Measurements from ENCODE around the gene TMA16. TPM values are rescaled to one million over a fixed set of nuclear protein-coding genes. Genes with fewer than 3 reads are reported as not detected.

TMA16 gene
- total and polyA plus RNA-seq, 2 donors (not counting 3 experiments of a cell fraction or from before 2014, with no cell fraction given): 4.2 to 42.7 TPM

DNA sequence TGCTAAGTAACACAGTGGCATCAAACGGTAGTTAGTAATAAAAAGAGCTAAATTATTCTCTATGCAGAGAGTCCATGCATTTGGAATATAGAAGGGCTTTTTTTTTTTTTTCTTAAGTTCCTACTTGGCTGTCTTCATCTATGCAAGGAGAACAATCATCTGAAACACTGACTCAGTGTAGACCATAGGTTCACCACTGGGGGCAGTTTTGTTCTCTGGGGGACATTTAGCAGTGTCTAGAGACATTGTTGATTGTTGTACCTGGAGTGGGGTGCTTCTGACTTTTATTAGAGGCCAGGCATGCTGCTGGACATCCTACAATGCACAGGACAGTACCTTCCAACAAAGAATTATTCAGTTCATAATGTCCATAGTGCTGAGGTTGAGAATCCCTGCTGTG, 41.2 kb downstream of the TMA16 start:
- Histone ChIP-seq H3K36me3 (ENCODE audit: control insufficient read depth in 2 of 2, extremely low read depth in 1 of 2, insufficient read depth in 2 of 2, low read length in 2 of 2) (no peaks in the 10 kb centered on the region), H3K27ac (ENCODE audit: insufficient read depth, low read depth, low read length) (no peak overlapping the region), H3K9me1 (replicated peaks; ENCODE audit: control insufficient read depth, extremely low read depth, insufficient read depth, low read length) (no peaks in the 10 kb centered on the region), H3K27me3 (ENCODE audit: control insufficient read depth in 2 of 2, insufficient read depth in 2 of 2, low read length in 2 of 2) (no peaks in the 10 kb centered on the region), H4K20me1 (replicated peaks; ENCODE audit: control insufficient read depth, extremely low read depth, insufficient read depth, low read length) (no peaks in the 10 kb centered on the region), H3K4me1 (ENCODE audit: control insufficient read depth, extremely low read depth, insufficient read depth, low read length) (no peaks in the 10 kb centered on the region), H3K4me2 (ENCODE audit: insufficient read depth, low read length) (no peak overlapping the region), H3K9ac (replicated peaks; ENCODE audit: extremely low read depth, insufficient read depth, low read length) (no peak overlapping the region), H2AFZ (ENCODE audit: low read depth, low read length) (no peak overlapping the region), H3K4me3 (replicated peaks in 1 of 3; ENCODE audit: insufficient read depth in 1 of 3, low read depth in 1 of 3, low read length in 3 of 3) (no peak overlapping the region), H3K9me3 (replicated peaks; ENCODE audit: control insufficient read depth, insufficient read depth, low read length) (no peaks in the 10 kb centered on the region), H3K79me2 (ENCODE audit: control insufficient read depth, insufficient read depth, low read length) (no peaks in the 10 kb centered on the region)
- DNase-seq (ENCODE audit: low read depth, low spot score) (no peak), FAIRE-seq (no peak)
- BruUV-seq (replicated peaks): no TSS peak
- ChIA-PET CTCF (interaction anchor here (1.0 to 1.3 kb wide), 4 partner anchors 9 to 15 kb away, joined by 3 to 7 read pairs (median 4); no protein-coding TSS in a partner anchor), POLR2A (no interaction called here)
- TF ChIP-seq FOS (IDR thresholded peaks at IDR 0.05; ENCODE audit: borderline replicate concordance, insufficient read depth, low read length) (no peak), GATA2 (IDR thresholded peaks at IDR 0.05; ENCODE audit: insufficient read depth, insufficient read length, low read depth, low read length) (no peak), POLR2AphosphoS5 (IDR thresholded peaks at IDR 0.05; ENCODE audit: insufficient read depth, low read depth, low read length) (no peak), POLR2A (IDR thresholded peaks at IDR 0.05; ENCODE audit: low read depth, low read length) (no peak), JUN (IDR thresholded peaks at IDR 0.05; ENCODE audit: borderline replicate concordance, insufficient read depth, insufficient read length, low read depth) (no peak), MYC (IDR thresholded peaks at IDR 0.05; ENCODE audit: low read depth, low read length) (no peak), EZH2 (IDR thresholded peaks at IDR 0.05; ENCODE audit: borderline replicate concordance, low read depth, low read length, severe bottlenecking) (no peak)
- TF ChIP-seq, protein P1, sequence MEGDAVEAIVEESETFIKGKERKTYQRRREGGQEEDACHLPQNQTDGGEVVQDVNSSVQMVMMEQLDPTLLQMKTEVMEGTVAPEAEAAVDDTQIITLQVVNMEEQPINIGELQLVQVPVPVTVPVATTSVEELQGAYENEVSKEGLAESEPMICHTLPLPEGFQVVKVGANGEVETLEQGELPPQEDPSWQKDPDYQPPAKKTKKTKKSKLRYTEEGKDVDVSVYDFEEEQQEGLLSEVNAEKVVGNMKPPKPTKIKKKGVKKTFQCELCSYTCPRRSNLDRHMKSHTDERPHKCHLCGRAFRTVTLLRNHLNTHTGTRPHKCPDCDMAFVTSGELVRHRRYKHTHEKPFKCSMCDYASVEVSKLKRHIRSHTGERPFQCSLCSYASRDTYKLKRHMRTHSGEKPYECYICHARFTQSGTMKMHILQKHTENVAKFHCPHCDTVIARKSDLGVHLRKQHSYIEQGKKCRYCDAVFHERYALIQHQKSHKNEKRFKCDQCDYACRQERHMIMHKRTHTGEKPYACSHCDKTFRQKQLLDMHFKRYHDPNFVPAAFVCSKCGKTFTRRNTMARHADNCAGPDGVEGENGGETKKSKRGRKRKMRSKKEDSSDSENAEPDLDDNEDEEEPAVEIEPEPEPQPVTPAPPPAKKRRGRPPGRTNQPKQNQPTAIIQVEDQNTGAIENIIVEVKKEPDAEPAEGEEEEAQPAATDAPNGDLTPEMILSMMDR (IDR thresholded peaks at IDR 0.05; ENCODE audit: extremely low read depth in 1 of 2, insufficient read depth in 1 of 2, low read depth in 1 of 2, low read length in 2 of 2): peak in 1 of 2 donors; percentile 9
- intact Hi-C loops (cut with micrococcal nuclease) (no loop called here), dilution Hi-C loops (cut with MboI; ENCODE audit: extremely low pct_ligation_motif_present, low sequenced_read_pairs) (no loop called here)

Data from endothelial cell of umbilical vein (primary cell).